ENCODE measurements around the gene SYNGR3. TPM values are rescaled to one million over a fixed set of nuclear protein-coding genes. Genes with fewer than 3 reads are reported as not detected.
"Not testable (repeated sequence)": the region's sequence is repeated elsewhere in the genome, so short reads cannot be mapped to it uniquely, and the experiment has no call there.

Gene SYNGR3
- total and polyA plus RNA-seq, 12 donors: 0.15 to 2.5 (median 0.37) TPM; not detected in 2

- intact Hi-C loops (cut with DNase I): no loop called here
- no peak for TF ChIP-seq CTCF (IDR thresholded peaks at IDR 0.05)
- Histone ChIP-seq H3K4me1 (peaks cover 0 to 41% (median 12%) of the 10 kb centered on the region in 9 donors), H3K27ac (peak overlapping the region; percentile 36 to 92 (median 78)), H3K27me3 (no peaks in the 10 kb centered on the region), H3K36me3 (peaks cover 0 to 5% (median 0%) of the 10 kb centered on the region in 9 donors), H3K9me3 (no peaks in the 10 kb centered on the region), H3K4me3 (no peak overlapping the region)
- no peak for DNase-seq
- peak; percentile 10 to 45 (median 16) for ATAC-seq
- WGBS, 2 donors: 51 to 58% methylated on average over 7 of the region's 7 CpGs
Observed at GRCh38 chr16:1950047-1950446, 39.7 kb upstream of the SYNGR3 start.

- H3K4me1 ChIP-seq: peaks cover 0 to 36% (median 12%) of the 10 kb centered on the region in 9 donors
- no peak for TF ChIP-seq CTCF (IDR thresholded peaks at IDR 0.05)
- WGBS, 2 donors: 46 to 62% methylated on average over 19 of the region's 19 CpGs
- peak; percentile 32 to 75 (median 68) for ATAC-seq
- DNase-seq: peak; percentile 61 to 65
- no peaks in the 10 kb centered on the region for H3K9me3 ChIP-seq
- H3K27ac ChIP-seq: peak overlapping the region; percentile 36 to 92 (median 78)
- H3K27me3 ChIP-seq: no peaks in the 10 kb centered on the region
- no peak overlapping the region for H3K4me3 ChIP-seq
- H3K36me3 ChIP-seq: peaks cover 0 to 5% (median 0%) of the 10 kb centered on the region in 9 donors
- intact Hi-C loops (cut with DNase I): no loop called here
Observed at GRCh38 chr16:1950559-1950958, 39.2 kb upstream of the SYNGR3 start.

GRCh38 chr16:1953734-1954133 is 36.0 kb upstream of the SYNGR3 start:
- H3K27ac ChIP-seq: peak overlapping the region; percentile 78 to 98 (median 94)
- no peaks in the 10 kb centered on the region for H3K27me3 ChIP-seq
- intact Hi-C loops (cut with DNase I): no loop called here
- DNase-seq (no peak), ATAC-seq (peak in 6 of 8 donors; percentile 20 to 48 (median 24))
- H3K36me3 ChIP-seq: peaks cover 0 to 5% (median 0%) of the 10 kb centered on the region in 9 donors
- H3K4me1 ChIP-seq: peaks cover 0 to 37% (median 12%) of the 10 kb centered on the region in 9 donors
- WGBS, 2 donors: 55 to 67% methylated on average over 22 of the region's 22 CpGs
- H3K4me3 ChIP-seq: peak overlapping the region; percentile 23 to 56 (median 46)
- TF ChIP-seq CTCF (IDR thresholded peaks at IDR 0.05): no peak
- H3K9me3 ChIP-seq: no peaks in the 10 kb centered on the region

GRCh38 chr16:1957434-1958142 is 32.2 kb upstream of the SYNGR3 start:
- intact Hi-C loops (cut with DNase I); ATAC-seq; H3K27me3 ChIP-seq; DNase-seq; H3K4me3 ChIP-seq; H3K9me3 ChIP-seq; H3K27ac ChIP-seq: not testable (repeated sequence)
- 88 to 90% methylated on average over 20 to 21 of the region's 22 CpGs for WGBS, 2 donors
- peaks cover 6 to 47% (median 24%) of the 10 kb centered on the region in 9 donors for H3K4me1 ChIP-seq
- H3K36me3 ChIP-seq: peaks cover 0 to 25% (median 17%) of the 10 kb centered on the region in 9 donors

- peaks cover 0 to 28% (median 22%) of the 10 kb centered on the region in 9 donors for H3K36me3 ChIP-seq
- intact Hi-C loops (cut with DNase I): not testable (repeated sequence)
Observed at GRCh38 chr16:1958143-1958491, 31.7 kb upstream of the SYNGR3 start.

More at GRCh38 chr16:1958143-1958491, 31.7 kb upstream of the SYNGR3 start:
- not testable (repeated sequence) for H3K4me3 ChIP-seq, ATAC-seq, H3K27me3 ChIP-seq, H3K27ac ChIP-seq, H3K9me3 ChIP-seq, DNase-seq
- WGBS, 2 donors: 67 to 68% methylated on average over 30 of the region's 30 CpGs
- H3K4me1 ChIP-seq: peaks cover 6 to 46% (median 29%) of the 10 kb centered on the region in 9 donors
